ENCODE measurements around the gene IL22RA1. TPM values are rescaled to one million over a fixed set of nuclear protein-coding genes. Genes with fewer than 3 reads are reported as not detected.

Gene IL22RA1
- total and polyA plus RNA-seq, 8 donors, result 62.5 to 164 (median 95.3) TPM

GRCh38 chr1:24089743-24090555, 53.0 kb downstream of the IL22RA1 start:
- peaks cover 0 to 1% (median 0%) of the 10 kb centered on the region in 3 donors for H3K4me1 ChIP-seq
- intact Hi-C loops (cut with DNase I), result no loop called here
- FAIRE-seq (no peak), DNase-seq (peak in 2 of 6 donors; percentile 33 to 52), ATAC-seq (no peak)
- H3K4me3 ChIP-seq, result no peak overlapping the region
- WGBS, 2 donors, result 87 to 95% methylated on average over 13 to 14 of the region's 14 CpGs
- H3K27me3 ChIP-seq, result no peaks in the 10 kb centered on the region
- H3K36me3 ChIP-seq, result no peaks in the 10 kb centered on the region
- H3K27ac ChIP-seq, result no peak overlapping the region
- no peaks in the 10 kb centered on the region for H3K9me3 ChIP-seq
- no peak for TF ChIP-seq CTCF (IDR thresholded peaks at IDR 0.05)

DNA sequence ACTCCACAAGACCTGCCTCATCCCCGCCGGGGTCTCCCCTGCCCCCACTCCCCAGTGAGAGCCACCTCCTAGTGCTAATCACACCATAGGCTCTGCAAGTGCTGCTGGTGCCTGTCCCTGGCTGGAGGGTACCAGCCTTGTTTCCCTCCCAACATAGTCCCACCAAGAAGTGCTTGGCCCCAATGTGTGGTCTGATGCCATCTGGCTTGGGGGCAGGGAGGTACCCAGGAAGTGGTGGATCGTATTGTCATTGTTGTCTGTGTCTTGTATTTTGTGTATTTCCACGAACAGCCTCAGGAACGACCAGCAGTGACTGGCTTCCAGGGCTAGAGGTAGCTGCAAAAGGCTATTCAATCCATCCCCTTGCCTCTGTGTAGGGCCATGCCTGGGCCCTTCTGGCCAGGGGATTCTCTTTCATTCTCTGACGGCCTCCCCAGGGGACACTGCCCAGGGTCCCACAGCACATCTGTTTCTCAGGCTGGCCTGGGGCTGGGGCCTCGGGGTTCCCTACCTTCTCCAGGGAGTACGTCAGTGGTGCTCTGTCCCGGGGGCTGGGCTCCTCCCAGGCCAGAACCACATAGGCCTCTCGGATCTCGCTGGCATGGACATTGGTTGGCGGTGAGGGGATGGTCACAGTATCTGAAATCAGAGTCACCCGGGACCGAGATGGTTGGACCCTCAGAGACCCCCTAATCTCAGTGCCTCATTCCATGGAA, 53.8 kb downstream of the IL22RA1 start:
- intact Hi-C loops (cut with DNase I), result no loop called here
- Histone ChIP-seq H3K27ac (no peak overlapping the region), H3K27me3 (no peaks in the 10 kb centered on the region), H3K36me3 (no peaks in the 10 kb centered on the region), H3K4me3 (no peak overlapping the region), H3K9me3 (no peaks in the 10 kb centered on the region), H3K4me1 (no peaks in the 10 kb centered on the region)
- FAIRE-seq, result no peak
- 87 to 91% methylated on average over 14 of the region's 14 CpGs for WGBS, 2 donors
- peak in 1 of 6 donors; percentile 30 for DNase-seq
- TF ChIP-seq CTCF (IDR thresholded peaks at IDR 0.05), result no peak
- no peak for ATAC-seq

DNA sequence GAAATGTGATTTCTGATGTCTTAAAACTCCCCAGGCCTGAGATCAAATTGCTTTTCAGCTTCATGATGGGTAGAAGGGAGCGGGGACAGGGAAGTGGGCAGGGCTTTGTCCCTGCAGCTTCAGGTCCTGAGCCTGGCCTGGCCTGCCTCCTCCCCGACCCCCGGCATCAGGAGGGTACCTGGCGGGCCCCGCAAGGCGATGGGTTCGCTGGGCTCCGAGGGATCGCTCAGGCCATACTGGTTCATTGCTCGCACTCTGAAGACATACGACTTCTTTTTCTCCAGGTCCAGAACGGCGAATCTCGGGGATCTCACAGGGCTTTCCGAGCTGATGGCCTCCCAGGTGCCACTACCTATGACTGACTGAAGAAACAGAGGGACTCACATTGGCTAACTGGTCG, 56.5 kb downstream of the IL22RA1 start:
- FAIRE-seq (no peak), ATAC-seq (no peak), DNase-seq (no peak)
- WGBS, 2 donors, result 95% methylated on average over 15 to 16 of the region's 16 CpGs
- H3K4me1 ChIP-seq, result no peaks in the 10 kb centered on the region
- H3K36me3 ChIP-seq, result no peaks in the 10 kb centered on the region
- no peaks in the 10 kb centered on the region for H3K27me3 ChIP-seq
- no peaks in the 10 kb centered on the region for H3K9me3 ChIP-seq
- H3K4me3 ChIP-seq, result no peak overlapping the region
- no peak overlapping the region for H3K27ac ChIP-seq
- intact Hi-C loops (cut with DNase I), result no loop called here
- no peak for TF ChIP-seq CTCF (IDR thresholded peaks at IDR 0.05)

DNA sequence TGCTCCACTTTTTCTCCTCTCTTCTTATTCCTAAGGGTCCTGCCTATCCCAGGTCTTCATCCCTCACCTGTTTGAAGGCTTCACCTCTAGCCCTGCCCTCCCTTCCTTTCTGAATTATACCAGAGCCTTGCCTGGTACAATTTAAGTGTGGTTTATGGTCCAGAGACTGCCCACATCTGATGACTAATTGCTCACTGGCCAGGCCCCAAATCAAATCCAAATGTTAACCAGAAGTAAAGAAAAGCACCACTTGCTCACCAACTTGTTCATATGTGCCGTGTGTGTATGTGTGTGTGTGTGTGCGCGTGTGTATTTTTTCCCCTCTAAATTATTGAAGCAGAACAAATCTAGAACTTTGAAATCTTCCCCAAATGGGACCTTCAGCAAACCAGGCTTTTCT, 57.4 kb downstream of the IL22RA1 start:
- Histone ChIP-seq H3K4me1 (no peaks in the 10 kb centered on the region), H3K9me3 (no peaks in the 10 kb centered on the region), H3K36me3 (no peaks in the 10 kb centered on the region), H3K27me3 (no peaks in the 10 kb centered on the region), H3K27ac (no peak overlapping the region), H3K4me3 (no peak overlapping the region)
- no peak for TF ChIP-seq CTCF (IDR thresholded peaks at IDR 0.05)
- WGBS, 2 donors, result 67 to 89% methylated on average over 3 of the region's 3 CpGs
- FAIRE-seq, result no peak
- intact Hi-C loops (cut with DNase I), result no loop called here
- ATAC-seq, result no peak
- no peak for DNase-seq

DNA sequence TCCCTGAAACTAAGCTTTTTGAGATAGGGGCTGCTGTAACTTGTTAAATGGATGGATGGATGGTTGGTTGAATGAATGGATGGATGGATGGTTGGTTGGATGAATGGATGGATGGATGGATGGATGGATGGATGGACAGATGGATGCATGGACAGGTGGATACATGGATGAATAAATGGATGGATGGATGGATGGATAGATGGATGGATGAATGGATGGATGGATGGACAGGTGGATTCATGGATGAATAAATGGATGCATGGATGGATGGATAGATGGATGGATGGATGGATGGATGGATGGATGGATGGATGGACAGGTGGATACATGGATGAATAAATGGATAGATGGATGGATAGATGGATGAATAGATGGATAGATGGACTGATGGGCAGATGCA, 57.9 kb downstream of the IL22RA1 start:
- Histone ChIP-seq H3K27me3 (no peaks in the 10 kb centered on the region), H3K36me3 (no peaks in the 10 kb centered on the region), H3K27ac (no peak overlapping the region), H3K4me1 (no peaks in the 10 kb centered on the region), H3K4me3 (no peak overlapping the region), H3K9me3 (no peaks in the 10 kb centered on the region)
- TF ChIP-seq CTCF (IDR thresholded peaks at IDR 0.05), result no peak
- FAIRE-seq (no peak), ATAC-seq (no peak), DNase-seq (no peak)
- intact Hi-C loops (cut with DNase I), result no loop called here
